GM12878 (cell line): ENCODE data around the gene TRIM23. TPM values are rescaled to one million over a fixed set of nuclear protein-coding genes. Genes with fewer than 3 reads are reported as not detected.

Experiments used
- ASH2L ChIP-seq: fragments of 300-600, 200-600 bp; sonication (generic); IDR thresholded peaks from 2 replicates; pipeline ENCODE4 v1.6.1; 2017; ENCODE audit warnings: low read depth, mild to moderate bottlenecking, borderline replicate concordance
- ATF7 ChIP-seq: fragments of 450-650 bp; IDR thresholded peaks from 2 replicates; pipeline ENCODE4 v1.6.1; 2016; ENCODE audit warnings: low read depth, mild to moderate bottlenecking
- BHLHE40 ChIP-seq, 2 experiments: fragments of 450-650 bp in 1 of 2; IDR thresholded peaks; 2 replicates each; pipeline ENCODE4 v1.6.1; 2011 to 2017; ENCODE audit warnings: low read depth in 2 of 2, borderline replicate concordance in 1 of 2, improper control_type of control experiment in 1 of 2, low read length in 1 of 2, mild to moderate bottlenecking in 1 of 2
- CEBPZ ChIP-seq: fragments of 150-350 bp; IDR thresholded peaks from 2 replicates; pipeline ENCODE4 v1.6.1; 2016; ENCODE audit warnings: low read depth, low read length
- CREM ChIP-seq: IDR thresholded peaks from 2 replicates; pipeline ENCODE4 v1.6.1; 2014; ENCODE audit warnings: antibody characterized with exemption, low read depth
- EED ChIP-seq: sonication (generic); IDR thresholded peaks from 2 replicates; pipeline ENCODE4 v1.6.1; 2016; ENCODE audit warnings: antibody characterized with exemption, low read depth
- FOXK2 ChIP-seq: fragments of 450-650 bp; IDR thresholded peaks from 2 replicates; pipeline ENCODE4 v1.6.1; 2017; ENCODE audit warnings: mild to moderate bottlenecking, moderate library complexity
- GATAD2B ChIP-seq: fragments of 450-650 bp; conservative IDR thresholded peaks from 2 replicates; pipeline ENCODE4 v1.6.1; 2017; ENCODE audit warnings: low read depth, mild to moderate bottlenecking, moderate library complexity
- HSF1 ChIP-seq: fragments of 150-350 bp; IDR thresholded peaks from 2 replicates; pipeline ENCODE4 v1.6.1; 2014; ENCODE audit warnings: mild to moderate bottlenecking, low read depth, low read length
- IKZF2 ChIP-seq, 2 experiments: fragments of 450-650 bp; IDR thresholded peaks; 2 replicates each; pipeline ENCODE4 v1.6.1; 2017; ENCODE audit warnings: mild to moderate bottlenecking in 2 of 2, moderate library complexity in 2 of 2
- MAX ChIP-seq: IDR thresholded peaks from 2 replicates; pipeline ENCODE4 v1.6.1; 2012; ENCODE audit warnings: low read depth, low read length, improper control_type of control experiment
- MEF2B ChIP-seq: fragments of 450-650 bp; IDR thresholded peaks from 2 replicates; pipeline ENCODE4 v1.6.1; 2018; ENCODE audit warnings: mild to moderate bottlenecking, moderate library complexity; ENCODE audit not compliant: partially characterized antibody, poor library complexity, severe bottlenecking
- MTA2 ChIP-seq: fragments of 450-650 bp; IDR thresholded peaks from 2 replicates; pipeline ENCODE4 v1.6.1; 2016; ENCODE audit warnings: low read depth, mild to moderate bottlenecking, moderate library complexity
- MYB ChIP-seq: fragments of 150-350 bp; IDR thresholded peaks from 2 replicates; pipeline ENCODE4 v1.6.1; 2014; ENCODE audit warnings: mild to moderate bottlenecking, low read depth, low read length, borderline replicate concordance
- NBN ChIP-seq: fragments of 450-650 bp; IDR thresholded peaks from 2 replicates; pipeline ENCODE4 v1.6.1; 2016
- NRF1 ChIP-seq: conservative IDR thresholded peaks from 2 replicates; pipeline ENCODE4 v1.6.1; 2011; ENCODE audit warnings: mild to moderate bottlenecking, low read depth, low read length, improper control_type of control experiment
- POLR2AphosphoS2 ChIP-seq: IDR thresholded peaks from 2 replicates; pipeline ENCODE4 v1.6.1; 2011; ENCODE audit warnings: low read depth, mild to moderate bottlenecking, low read length, improper control_type of control experiment, moderate library complexity
- POLR2AphosphoS5 ChIP-seq: IDR thresholded peaks from 2 replicates; pipeline ENCODE4 v1.6.1; 2011; ENCODE audit warnings: mild to moderate bottlenecking, low read length, inconsistent platforms
- RAD51 ChIP-seq: fragments of 450-650 bp; IDR thresholded peaks from 2 replicates; pipeline ENCODE4 v1.6.1; 2016; ENCODE audit warnings: moderate library complexity, mild to moderate bottlenecking, inconsistent platforms
- RBBP5 ChIP-seq: fragments of 200-600 bp; sonication (generic); conservative IDR thresholded peaks from 2 replicates; pipeline ENCODE4 v1.6.1; 2016
- RELA ChIP-seq: fragments of 450-650 bp; IDR thresholded peaks from 2 replicates; pipeline ENCODE4 v1.8.0; 2014; ENCODE audit warnings: borderline replicate concordance; ENCODE audit not compliant: partially characterized antibody
- RFX5 ChIP-seq: IDR thresholded peaks from 2 replicates; pipeline ENCODE4 v1.6.1; 2011; ENCODE audit warnings: low read depth, low read length, improper control_type of control experiment
- SREBF1 ChIP-seq: IDR thresholded peaks from 2 replicates; pipeline ENCODE4 v1.6.1; 2012; ENCODE audit warnings: mild to moderate bottlenecking, low read length
- SREBF2 ChIP-seq: IDR thresholded peaks from 2 replicates; pipeline ENCODE4 v1.6.1; 2012; ENCODE audit warnings: mild to moderate bottlenecking, low read length
- SRF ChIP-seq, 2 experiments: IDR thresholded peaks; 2 replicates each; pipeline ENCODE4 v1.6.1; 2011; ENCODE audit warnings: low read depth in 2 of 2, low read length in 2 of 2, mild to moderate bottlenecking in 1 of 2, moderate library complexity in 1 of 2
- TAF1 ChIP-seq: IDR thresholded peaks from 2 replicates; pipeline ENCODE4 v1.6.1; 2011; ENCODE audit warnings: mild to moderate bottlenecking, low read depth, low read length, borderline replicate concordance
- ZNF622 ChIP-seq: fragments of 450-650 bp; IDR thresholded peaks from 2 replicates; pipeline ENCODE4 v1.6.1; 2017; ENCODE audit warnings: mild to moderate bottlenecking, inconsistent platforms
- polyA plus RNA-seq, 11 experiments: library from polyadenylated mRNA; depleted of rRNA in 4 of 11; unstranded in 6 of 11; stranded (reverse) in 5 of 11; fragments of >200 nt; fragmentation: Nextera tagmentation in 4 of 11; fragmentation: Illumina TruSeq in 1 of 11; extraction: Ambion mirVana in 4 of 11; extraction: Trizol in 1 of 11; gene quantifications; 1 replicate in 1 of 11; 2 replicates in 10 of 11; pipeline versions ENCODE4 v1.2.1 to v1.2.3, GENCODE V29; 2011 to 2016; ENCODE audit warnings: inconsistent platforms in 2 of 11, missing spikeins in 2 of 11, low read depth in 1 of 11
- total RNA-seq, 4 experiments: library from RNA; depleted of rRNA in 3 of 4; stranded (reverse); fragments of >200 nt in 3 of 4; fragmentation: Illumina TruSeq in 1 of 4; extraction: Trizol in 1 of 4; gene quantifications; 2 replicates each; pipeline versions ENCODE4 v1.2.1 to v1.2.3, GENCODE V29; 2013 to 2021

The TRIM23 gene
- total and polyA plus RNA-seq, 10 of the 15 experiments (the other 5 are each of a cell fraction or from before 2014, with no cell fraction given) = 1.9 to 5.0 (median 2.4) TPM

GRCh38 chr5:65562731-65563701 lies 61.1 kb downstream of the TRIM23 start, which contains the start of the genes CENPK and PPWD1 (continued):
- TF ChIP-seq RELA = no peak
- TF ChIP-seq BHLHE40 (IDR thresholded peaks at IDR 0.05; ENCODE audit: borderline replicate concordance in 1 of 2, low read depth in 2 of 2, low read length in 1 of 2) = peak in 1 of 2 experiments; percentile 21; a peak in 1 of 4 replicates
- TF ChIP-seq HSF1 = no peak
- TF ChIP-seq NBN = peak; percentile 99
- peak; percentile 87; the same call in 1 of the 2 replicates for TF ChIP-seq RFX5
- peak; percentile 79; the same call in 1 of the 2 replicates for TF ChIP-seq TAF1
- no peak for TF ChIP-seq MTA2
- peak; percentile 50 for TF ChIP-seq ATF7
- peak; percentile 63; the same call in 1 of the 2 replicates for TF ChIP-seq GATAD2B
- TF ChIP-seq ZNF622 = no peak
- TF ChIP-seq SREBF1 = no peak
- TF ChIP-seq POLR2AphosphoS5 = peak; percentile 90
- no peak; the same call in 1 of the 2 replicates for TF ChIP-seq FOXK2
- TF ChIP-seq RAD51 = no peak; the same call in 1 of the 2 replicates
- peak; percentile 100 for TF ChIP-seq CREM
- TF ChIP-seq MEF2B = no peak
- TF ChIP-seq CEBPZ = peak; percentile 59; the same call in 1 of the 2 replicates
- no peak for TF ChIP-seq ASH2L
- TF ChIP-seq SREBF2 = no peak
- TF ChIP-seq SRF (IDR thresholded peaks at IDR 0.05; ENCODE audit: low read depth in 2 of 2, low read length in 2 of 2) = peak in 1 of 2 experiments; percentile 76; a peak in 2 of 4 replicates
- TF ChIP-seq NRF1 = peak; percentile 47
- TF ChIP-seq EED = no peak
- no peak for TF ChIP-seq IKZF2 (IDR thresholded peaks at IDR 0.05)
- TF ChIP-seq RBBP5 = no peak
- TF ChIP-seq POLR2AphosphoS2 = 0 out of 2 replicates have a peak, but pooled peaks have one; percentile 43
- TF ChIP-seq MYB = no peak
- peak; percentile 49; the same call in 1 of the 2 replicates for TF ChIP-seq MAX
